GM21381 (cell line): ENCODE data around the gene TAS2R40.
"Not testable (repeated sequence)": the region's sequence is repeated elsewhere in the genome, so short reads cannot be mapped to it uniquely, and the experiment has no call there.

ENCODE experiments used
- ATAC-seq: cut with Tn5 transposase; IDR thresholded peaks from one replicate; pipeline ENCODE4 v1.9.1; 2021; ENCODE audit warnings: mild to moderate bottlenecking, moderate library complexity; ENCODE audit not compliant: unreplicated experiment

The TAS2R40 gene

DNA sequence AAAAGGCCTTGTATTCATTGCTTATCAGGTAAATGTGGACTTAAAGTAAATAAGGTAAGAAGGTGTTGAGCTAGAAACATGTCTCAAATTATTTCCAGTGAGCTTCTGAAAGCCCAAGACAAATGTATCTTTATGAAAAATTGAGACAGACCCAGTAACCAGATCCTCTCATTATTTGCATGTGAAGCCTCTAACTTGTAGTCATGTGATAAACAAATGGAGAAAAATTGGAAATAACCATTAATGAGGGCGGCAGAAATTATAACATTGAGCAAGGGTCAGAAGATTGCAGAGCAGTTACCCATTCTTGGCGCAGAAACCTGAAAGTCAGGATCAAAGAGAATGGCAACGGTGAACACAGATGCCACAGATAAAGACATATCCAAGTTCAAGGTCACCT, at the start of gene TAS2R40:
TSS of gene TAS2R40 (plus strand) at position 301 of the 400 bp plus-strand sequence. CDS start at position 343, 42 bp downstream.
- ATAC-seq = no peak

GRCh38 chr7:143172354-143172753, 49.5 kb upstream of the TAS2R40 start:
- no peak for ATAC-seq

DNA sequence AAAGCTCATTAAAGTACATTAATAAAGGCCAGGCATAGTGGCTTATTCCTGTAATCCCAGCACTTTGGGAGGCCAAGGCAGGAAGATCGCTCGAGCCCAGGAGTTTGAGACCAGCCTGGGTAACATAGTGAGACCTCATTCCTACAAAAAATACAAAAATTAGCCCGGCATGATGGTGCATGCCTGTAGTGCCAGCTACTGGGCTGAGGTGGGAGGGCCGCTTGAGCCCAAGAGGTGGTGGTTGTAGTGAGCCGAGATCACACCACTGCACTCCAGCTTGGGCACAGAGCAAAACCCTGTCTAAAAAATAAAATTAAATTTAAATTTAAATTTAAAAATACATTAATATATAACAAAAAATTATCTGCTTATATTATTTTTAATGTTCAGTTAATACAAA, 45.7 kb upstream of the TAS2R40 start:
- no peak for ATAC-seq

- no peak for ATAC-seq
These were observed 44.3 kb upstream of the TAS2R40 start for GRCh38 chr7:143177374-143178119.

GRCh38 chr7:143180771-143181170, 41.1 kb upstream of the TAS2R40 start:
- ATAC-seq = not testable (repeated sequence)

GRCh38 chr7:143181349-143181748, 40.5 kb upstream of the TAS2R40 start:
- no peak for ATAC-seq

DNA sequence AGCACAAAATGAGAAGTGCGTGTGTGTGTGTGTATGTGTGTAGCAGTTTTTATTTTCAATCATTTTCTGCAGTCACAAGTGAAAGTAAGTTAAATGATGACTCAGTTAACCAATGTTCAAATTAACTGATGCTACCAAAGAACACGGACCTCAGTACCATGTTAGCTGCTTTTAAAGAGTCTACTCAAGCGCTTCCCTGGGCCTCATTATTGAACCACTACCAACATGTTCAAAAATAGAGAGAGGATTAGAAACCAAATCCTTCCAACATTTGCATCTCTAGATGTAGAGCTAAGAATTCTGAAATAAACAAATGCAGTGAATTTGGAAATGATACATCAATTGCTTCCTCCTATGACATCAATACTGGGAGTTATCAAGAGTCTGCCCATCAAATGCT, 38.8 kb upstream of the TAS2R40 start, which contains the start of gene TAS2R39:
TSS of gene TAS2R39 (plus strand) at position 396 of the 400 bp plus-strand sequence. CDS start at position 396, 0 bp downstream.
- no peak for ATAC-seq

- ATAC-seq = no peak
These were observed 36.3 kb upstream of the TAS2R40 start for GRCh38 chr7:143185551-143185950.

GRCh38 chr7:143188994-143189393, 32.8 kb upstream of the TAS2R40 start:
- no peak for ATAC-seq

GRCh38 chr7:143193880-143194279, 28.0 kb upstream of the TAS2R40 start:
- no peak for ATAC-seq

- ATAC-seq = no peak
These were observed 22.8 kb upstream of the TAS2R40 start for GRCh38 chr7:143199040-143199439.

DNA sequence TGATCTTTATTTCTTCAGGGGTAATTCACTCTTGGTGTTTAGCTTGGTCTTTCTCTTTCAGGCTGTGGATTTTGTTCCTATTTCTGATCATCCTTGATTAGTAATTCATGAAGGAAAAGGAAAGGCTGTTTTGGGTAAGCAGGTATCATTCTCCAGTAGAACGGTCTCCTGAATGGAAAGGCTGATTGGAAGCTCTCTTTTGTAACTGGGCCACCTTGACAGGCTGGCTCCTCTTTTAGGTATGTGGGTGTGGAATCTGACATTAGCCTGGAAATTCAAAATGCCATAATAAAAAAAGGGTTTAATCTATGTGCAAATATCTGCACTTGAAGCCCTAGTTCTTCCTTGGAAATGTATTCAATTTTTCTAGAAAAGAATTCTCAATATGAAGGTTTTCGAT, 19.7 kb upstream of the TAS2R40 start:
- no peak for ATAC-seq

DNA sequence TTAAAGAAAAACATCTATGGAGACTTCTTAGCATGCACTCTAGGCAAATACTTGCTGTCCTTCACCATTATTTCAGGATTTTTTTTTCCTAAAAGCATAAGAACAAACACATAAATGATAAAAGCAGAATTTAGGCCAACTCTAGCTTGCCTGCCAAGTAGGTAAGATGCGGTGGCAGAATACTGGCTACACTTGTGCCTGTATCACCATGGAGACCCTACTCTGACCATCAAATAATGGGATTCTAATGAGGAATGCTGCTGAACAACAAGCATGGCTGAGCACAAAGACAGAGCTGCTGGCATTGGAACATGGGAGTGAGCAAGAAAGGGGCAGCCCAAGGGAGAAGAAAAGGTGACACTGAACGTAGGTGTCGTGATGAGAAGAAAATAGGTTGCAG, 18.5 kb upstream of the TAS2R40 start:
- no peak for ATAC-seq

DNA sequence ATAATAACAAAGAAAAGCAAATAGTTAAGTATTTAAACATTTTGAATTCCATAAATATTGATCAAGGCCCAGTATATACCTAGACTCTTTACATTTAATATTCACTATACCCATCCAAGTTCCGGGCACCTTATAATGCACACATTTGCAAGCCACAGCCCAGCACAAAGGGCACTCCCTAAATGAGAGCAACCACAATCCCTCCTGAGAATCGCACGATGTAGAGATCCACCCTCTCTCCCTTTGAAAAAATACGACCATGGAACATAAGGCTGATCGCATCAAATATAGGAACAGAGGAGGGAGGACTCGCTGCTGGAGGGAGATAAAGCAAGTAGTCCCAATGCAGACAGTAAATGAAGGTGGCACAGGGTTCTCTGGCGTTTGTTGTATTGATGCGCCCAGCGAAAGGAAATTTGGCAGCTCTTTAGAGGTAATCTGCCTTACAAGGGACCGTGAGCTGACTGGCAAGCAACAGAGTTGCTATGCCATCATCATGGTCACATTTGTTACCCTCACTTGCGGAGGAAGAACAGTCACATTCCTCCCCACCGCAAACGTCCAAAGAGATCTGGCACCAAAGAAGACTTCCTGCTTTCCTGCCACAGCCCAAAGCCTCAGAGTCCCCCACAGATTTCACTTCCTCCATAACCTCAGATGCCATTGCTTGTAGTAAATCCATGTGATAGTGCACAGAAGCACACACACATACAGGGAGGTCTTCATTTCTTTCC, 16.1 kb upstream of the TAS2R40 start:
- ATAC-seq = peak; percentile 83

GRCh38 chr7:143210541-143210940, 11.3 kb upstream of the TAS2R40 start:
- no peak for ATAC-seq

- ATAC-seq = not testable (repeated sequence)
These were observed 8.4 kb upstream of the TAS2R40 start for GRCh38 chr7:143213478-143213877.

GRCh38 chr7:143214789-143215679, 6.8 kb upstream of the TAS2R40 start:
- peak; percentile 93 for ATAC-seq

DNA sequence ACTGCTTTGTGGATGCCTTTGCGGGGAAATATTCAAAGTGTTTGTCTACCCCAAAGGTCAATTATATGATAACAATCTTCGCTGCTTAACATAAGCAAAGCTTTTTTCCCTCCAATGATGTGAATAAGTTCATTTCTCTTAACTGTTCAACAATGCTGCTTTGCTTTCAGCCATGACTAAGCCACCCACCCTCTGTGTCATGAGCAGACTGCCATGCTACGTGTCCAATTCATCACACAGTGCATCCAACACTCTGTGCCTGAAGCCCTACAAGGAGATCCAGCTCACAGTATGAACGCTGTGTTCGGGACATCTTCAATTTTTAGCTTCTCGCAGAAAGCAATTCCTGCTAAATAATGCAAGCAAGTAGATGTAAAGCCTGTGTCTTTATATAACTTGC, 5.7 kb upstream of the TAS2R40 start:
- ATAC-seq = no peak

DNA sequence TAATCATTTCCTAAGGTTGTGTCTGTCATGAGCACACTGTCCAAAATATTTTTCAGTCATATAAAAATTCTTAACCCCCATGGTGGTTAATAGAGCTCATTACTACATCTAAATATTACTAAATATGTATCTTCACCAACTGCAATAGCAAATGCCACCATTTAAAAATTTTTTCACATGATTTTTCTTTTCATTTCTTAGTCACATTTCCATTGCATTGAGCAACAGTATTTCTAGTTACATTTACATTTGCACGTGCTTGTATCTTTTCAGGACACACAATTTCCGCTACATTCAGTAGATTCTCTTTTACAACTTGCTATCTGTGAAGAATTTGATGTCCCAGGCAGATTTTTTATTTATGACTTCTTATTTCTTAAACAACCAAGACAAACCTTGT, 5.2 kb upstream of the TAS2R40 start:
- ATAC-seq = no peak

GRCh38 chr7:143217806-143218205, 4.0 kb upstream of the TAS2R40 start:
- ATAC-seq = no peak

DNA sequence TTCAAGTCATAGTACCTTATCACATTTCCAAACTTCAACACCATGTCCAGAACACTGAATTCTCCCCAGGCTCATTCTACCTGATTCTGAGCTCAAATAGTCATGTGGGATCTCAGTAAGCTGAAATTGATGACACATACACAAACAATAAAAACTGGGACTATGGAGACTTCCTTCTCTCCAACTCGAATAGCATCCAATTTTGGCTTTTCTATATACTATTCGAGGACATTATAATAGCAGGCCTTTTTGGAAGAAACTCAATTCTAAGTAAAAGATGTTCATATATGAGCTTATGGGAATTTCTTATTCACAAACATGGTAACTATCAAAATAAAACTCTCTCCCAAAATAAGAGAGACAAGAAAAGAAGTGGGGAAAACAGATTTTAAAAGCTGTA, 551 bp upstream of the TAS2R40 start:
- no peak for ATAC-seq
